GM21717 (cell line): ENCODE results near the gene GATAD2A.
"Not testable (repeated sequence)": the region's sequence is repeated elsewhere in the genome, so short reads cannot be mapped to it uniquely, and the experiment has no call there.

Experiments used
- ATAC-seq: cut with Tn5 transposase; IDR thresholded peaks from one replicate; pipeline ENCODE4 v1.9.1; 2021; ENCODE audit warnings: mild to moderate bottlenecking, moderate library complexity; ENCODE audit not compliant: unreplicated experiment

The GATAD2A gene

DNA sequence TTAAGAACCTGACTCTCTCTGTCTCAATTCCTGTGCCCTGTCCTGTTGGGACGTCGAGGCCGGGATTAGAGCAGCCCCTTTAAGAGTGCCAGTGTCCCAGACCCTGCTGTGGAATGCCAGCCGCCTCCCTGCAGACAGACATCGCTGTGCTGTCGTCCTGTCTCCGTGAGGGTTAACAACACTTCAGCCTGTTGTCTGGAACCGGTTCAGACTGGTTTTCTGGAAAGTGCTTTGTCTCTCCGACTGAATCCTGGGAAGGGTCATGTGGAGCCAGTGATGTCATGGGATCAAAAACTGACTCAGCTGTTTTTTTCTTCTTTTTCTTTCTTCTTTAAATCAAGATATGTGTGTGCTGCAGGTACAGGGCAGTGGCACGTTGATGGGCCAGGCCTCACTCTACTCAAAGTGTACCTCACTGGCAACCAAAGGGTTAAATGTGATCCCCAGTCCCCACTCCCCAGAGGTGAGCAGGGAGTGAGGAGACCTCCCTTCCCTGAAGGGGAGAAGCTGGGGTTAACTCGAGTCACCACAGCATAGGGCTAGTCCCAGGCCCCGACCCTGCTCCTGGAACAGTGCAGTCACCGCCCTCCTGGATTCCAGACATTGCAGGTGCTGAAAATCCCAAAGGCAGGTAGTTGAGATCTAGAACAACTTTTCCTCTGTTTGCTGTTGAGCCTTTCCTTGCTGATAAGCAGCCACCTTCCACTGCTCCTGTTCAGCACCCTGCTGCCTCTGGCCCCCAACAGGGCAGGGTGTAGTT is 59.0 kb downstream of the GATAD2A start:
- no peak for ATAC-seq

DNA sequence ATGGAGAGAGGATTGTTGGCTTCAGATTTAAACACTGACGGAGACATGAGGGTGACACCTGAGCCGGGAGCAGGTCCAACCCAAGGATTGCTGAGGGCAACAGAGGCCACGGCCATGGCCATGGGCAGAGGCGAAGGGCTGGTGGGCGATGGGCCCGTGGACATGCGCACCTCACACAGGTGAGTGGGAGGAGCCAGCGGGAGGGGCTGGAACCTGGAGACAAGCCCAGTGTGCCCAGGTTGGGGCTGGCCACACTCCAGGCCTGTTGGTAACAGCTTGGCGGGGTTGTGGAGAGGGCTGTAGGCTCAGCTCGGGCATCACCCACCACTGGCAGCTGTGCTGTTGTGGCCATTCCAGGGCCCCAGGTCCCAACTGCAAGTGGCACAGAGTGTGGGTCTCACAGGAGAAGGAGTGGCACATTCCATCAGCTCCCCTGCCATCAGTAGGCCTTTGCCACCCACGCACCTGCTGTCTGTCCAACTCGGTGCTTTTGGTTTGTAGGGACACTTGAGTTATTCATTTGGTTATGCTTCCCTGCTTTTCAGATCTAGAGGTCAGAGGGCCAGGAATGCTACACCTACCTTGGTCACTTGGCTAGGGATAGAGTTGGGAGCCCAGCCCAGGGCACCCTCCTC is 60.1 kb downstream of the GATAD2A start:
- no peak for ATAC-seq

DNA sequence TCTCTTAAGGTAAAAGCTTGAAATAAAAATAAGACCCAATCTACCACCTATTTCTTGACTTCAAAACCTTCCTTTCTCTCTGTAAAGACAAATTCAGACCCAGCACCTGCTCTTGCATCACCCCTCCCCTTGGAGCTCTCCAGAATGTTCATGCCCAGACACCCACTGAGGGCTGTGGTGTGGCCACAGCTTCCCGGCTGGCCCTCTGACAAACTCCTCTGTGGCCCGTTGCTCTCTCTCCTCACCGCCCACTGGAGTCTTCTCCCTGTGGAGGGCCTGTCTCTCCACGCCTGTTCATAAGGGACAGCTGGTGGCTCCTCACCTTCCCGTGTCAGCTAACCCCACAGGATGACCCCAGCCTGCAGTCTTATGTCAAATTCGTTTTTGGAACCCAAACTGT is 60.7 kb downstream of the GATAD2A start:
- no peak for ATAC-seq

- ATAC-seq = no peak
These were observed 63.1 kb downstream of the GATAD2A start for GRCh38 chr19:19468424-19469050.

- no peak for ATAC-seq
These were observed 65.1 kb downstream of the GATAD2A start for GRCh38 chr19:19470579-19470978.

GRCh38 chr19:19471682-19472081 is 66.2 kb downstream of the GATAD2A start:
- no peak for ATAC-seq

DNA sequence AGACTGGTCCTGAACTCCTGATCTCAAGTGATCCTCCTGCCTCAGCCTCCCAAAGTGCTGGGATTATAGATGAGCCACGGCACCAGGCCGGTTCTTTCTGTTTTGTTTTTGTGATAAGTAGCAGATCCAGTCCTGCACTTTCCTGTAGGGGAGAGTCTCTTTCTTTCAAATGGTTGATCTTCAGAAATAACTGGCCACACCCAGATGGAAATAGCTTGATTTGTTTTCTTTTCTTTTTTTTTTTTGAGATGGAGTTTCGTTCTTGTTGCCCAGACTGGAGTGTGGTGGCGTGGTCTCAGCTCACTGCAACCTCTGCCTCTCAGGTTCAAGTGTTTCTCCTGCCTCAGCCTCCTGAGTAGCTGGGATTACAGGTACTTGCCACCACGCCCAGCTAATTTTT is 66.6 kb downstream of the GATAD2A start:
- not testable (repeated sequence) for ATAC-seq

DNA sequence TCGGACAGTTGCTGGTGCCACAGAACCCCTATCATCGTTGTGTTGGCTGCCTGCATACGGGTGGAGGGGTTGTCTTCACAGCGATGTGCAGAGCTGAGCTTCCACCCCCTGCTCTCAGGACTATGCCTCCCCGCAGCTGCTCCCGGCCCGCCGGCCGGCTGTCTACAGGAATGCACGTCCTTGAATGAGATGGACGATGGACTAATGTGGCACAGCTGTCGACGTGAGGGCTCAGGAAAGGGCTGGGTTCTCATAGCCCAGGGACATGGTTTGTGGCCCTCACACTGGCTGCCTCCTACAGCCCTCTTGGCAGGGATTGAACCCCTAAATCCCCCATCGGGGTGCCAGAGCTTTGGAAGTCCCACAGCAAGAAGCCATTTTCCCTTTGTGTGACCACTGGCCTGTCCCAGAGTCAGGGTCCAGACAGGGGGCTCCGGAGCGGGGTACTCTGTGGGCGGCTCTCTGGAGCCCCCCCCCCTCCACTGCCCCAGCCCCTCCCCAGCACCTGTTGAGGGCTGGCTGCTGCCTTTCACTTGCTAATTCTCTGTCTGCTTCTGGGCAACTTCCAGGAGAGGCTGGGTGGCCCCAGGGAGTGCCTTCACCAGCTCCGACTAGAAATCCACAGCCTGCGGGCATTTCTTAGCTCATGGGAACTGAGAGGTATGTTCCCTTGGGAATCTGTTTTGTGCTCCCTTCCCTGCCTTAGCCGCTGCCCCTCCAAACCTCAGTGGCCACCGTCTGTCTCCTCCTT is 69.7 kb downstream of the GATAD2A start:
- no peak for ATAC-seq

DNA sequence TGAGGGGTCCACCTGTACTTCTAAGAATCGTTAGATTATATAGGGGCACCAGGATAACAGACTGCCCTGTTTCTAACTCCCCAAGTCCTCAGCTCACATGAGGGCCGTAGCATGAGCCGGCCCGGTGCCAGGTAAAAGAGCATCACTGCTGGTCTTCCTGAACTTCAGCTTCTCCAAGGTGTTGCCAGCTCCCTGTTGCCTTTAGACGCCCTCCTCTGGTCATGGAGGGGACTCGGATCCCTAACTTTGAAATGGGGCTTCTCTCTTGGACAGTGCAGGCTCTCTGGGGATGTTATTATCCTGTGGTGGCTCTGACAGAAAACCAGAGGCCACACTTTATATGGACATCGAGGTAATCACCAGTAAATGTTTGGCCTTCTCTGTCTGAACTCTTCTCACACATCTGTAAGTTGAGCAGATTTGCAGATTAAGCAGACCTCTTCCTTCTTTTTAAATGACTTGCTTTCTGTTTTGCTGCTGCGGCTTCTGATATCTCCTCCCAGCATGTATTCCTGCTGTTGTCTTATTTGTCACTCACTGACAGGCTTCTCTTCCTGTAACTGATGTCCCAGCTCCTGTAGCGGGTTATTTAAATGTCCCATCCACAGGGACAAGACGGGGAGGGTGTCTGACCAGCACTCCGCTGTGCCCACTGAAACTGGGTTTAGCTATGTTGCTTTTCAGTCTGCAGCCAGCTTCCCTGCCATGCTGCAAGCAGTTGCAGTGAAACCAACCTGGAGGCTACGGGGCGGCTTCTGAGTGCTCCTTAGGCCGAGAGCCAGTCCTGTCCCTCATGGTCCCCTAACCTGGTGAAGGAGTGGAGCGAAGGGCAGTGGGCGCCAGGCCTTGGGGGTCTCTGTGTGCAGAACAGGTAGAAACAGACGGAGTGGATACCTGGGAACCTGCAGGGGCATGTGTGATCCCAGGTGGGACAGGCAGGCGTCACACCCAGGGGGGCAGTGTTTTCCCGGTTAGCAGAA is 70.7 kb downstream of the GATAD2A start:
- no peak for ATAC-seq

GRCh38 chr19:19477705-19478383 is 72.4 kb downstream of the GATAD2A start:
- no peak for ATAC-seq

GRCh38 chr19:19480688-19481087 is 75.2 kb downstream of the GATAD2A start:
- no peak for ATAC-seq

DNA sequence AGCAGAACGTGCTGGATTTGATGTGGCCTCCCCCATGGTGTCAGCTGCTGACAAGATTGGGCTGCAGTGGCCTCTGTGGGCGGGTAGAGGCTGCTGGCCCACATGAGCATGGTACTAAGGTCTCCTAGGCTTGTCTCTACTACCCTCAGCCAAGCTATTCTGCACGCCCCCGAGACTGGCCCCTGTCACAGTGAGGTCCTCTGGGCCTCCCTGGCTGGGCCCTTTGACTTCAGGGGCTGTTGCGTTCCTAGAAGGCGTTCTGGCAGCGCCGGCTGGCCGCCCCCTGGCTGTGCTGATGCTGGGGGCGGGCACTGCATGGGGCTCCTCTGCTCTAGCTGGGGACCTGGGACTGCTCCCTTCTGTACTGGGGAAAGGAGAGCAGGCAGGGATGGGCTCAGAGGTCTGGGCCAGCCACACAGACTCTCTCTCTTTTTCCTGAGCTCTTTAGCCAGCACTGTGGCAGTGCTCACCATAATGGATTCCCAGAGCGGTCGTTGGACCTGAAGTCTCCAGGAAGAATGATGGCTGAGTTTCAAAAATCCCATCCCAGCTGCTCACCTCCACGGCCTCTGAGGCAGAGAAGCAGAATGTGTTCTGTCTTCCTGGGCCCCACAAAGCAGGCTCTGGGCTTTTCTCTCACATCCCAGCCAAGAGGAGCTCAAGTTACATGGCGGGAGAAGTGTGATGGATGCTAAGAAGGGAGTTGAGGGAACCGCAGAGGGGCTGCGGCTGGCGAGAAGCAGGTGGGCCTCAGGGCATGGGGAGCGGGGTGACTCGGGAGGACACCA is 77.5 kb downstream of the GATAD2A start:
- no peak for ATAC-seq

- no peak for ATAC-seq
These were observed 79.9 kb downstream of the GATAD2A start for GRCh38 chr19:19485161-19485997.

DNA sequence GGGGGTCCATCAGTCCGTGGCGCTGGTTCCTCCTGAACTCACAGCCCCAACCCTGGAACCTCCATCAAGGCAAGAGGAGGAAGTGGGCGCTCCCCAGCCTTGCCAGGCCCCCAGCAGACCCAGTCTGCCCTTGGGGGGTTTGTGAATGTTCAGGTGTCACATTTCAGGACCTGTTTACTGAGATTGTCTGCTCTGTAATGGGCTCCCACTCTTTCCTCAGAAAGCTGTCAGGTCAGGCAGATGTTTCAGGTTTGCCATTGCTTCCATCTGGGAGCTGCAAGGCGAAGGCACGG is 80.5 kb downstream of the GATAD2A start:
- ATAC-seq = no peak

GRCh38 chr19:19486343-19487076 is 81.0 kb downstream of the GATAD2A start:
- no peak for ATAC-seq

DNA sequence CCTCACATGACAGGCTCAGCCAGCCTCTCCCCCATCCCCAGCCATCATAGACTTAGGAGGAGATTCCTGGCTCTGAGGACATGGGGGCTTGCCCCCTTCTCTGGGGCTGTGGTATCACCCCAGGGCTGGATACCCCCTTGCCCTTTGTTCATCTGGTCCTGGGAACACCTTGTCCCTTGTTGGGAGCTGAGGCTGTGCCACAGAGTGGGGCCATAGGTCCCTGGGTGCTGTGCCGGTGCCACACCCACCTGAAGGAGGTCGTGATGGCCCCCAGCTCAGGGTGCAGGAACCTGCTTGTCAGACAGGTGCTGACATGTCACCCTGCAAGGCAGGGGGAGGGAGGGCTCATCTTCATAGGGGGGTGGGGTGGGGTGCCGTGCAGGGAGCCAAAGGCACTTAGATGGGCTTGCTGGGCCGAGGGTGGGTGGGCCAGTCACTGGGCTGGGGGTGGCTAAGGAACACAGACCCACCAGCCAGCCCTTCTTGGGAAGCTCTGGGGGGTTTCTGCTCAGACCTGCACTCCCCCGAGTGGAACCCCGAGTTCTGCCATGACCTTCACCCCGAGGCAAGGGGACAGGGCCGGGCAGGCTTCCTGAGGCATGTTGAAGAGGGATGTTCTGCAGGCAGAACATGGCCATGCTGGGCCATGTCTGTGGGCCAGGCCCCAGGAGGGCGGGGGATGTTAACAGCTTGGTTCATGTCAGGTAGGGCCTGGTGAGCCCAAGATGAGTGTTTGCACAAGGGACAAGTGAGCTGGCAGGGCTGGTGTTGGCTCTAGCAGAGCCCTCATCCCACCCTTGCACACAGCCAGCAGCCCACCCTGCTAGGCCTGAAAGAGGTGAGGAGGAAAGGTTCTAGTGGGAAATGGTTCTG is 81.8 kb downstream of the GATAD2A start:
- ATAC-seq = no peak
